NCI-H1105 (cell line): ENCODE results near the gene TANGO2.

Experiments used
- DNase-seq: peaks from one replicate; lab custom pipeline; 2025; lab: John Stamatoyannopoulos, UW

TANGO2 gene

GRCh38 chr22:20044495-20045151, 23.7 kb downstream of the TANGO2 start:
- DNase-seq: no peak

GRCh38 chr22:20046730-20047129, 25.8 kb downstream of the TANGO2 start:
- no peak for DNase-seq

GRCh38 chr22:20051927-20052308, 31.0 kb downstream of the TANGO2 start:
- DNase-seq: no peak

GRCh38 chr22:20052309-20053259, 31.7 kb downstream of the TANGO2 start:
- DNase-seq: no peak

GRCh38 chr22:20053407-20054033, 32.6 kb downstream of the TANGO2 start:
- no peak for DNase-seq

- no peak for DNase-seq
Measured at GRCh38 chr22:20054034-20054427, 33.1 kb downstream of the TANGO2 start.

GRCh38 chr22:20054485-20054884, 33.6 kb downstream of the TANGO2 start:
- no peak for DNase-seq

- no peak for DNase-seq
Measured at GRCh38 chr22:20055144-20055543, 34.2 kb downstream of the TANGO2 start.

GRCh38 chr22:20055654-20056053, 34.7 kb downstream of the TANGO2 start:
- DNase-seq: no peak

- DNase-seq: no peak
Measured at GRCh38 chr22:20056161-20056560, 35.3 kb downstream of the TANGO2 start.

- no peak for DNase-seq
Measured at GRCh38 chr22:20056696-20057386, 35.9 kb downstream of the TANGO2 start.

GRCh38 chr22:20057596-20058268, 36.8 kb downstream of the TANGO2 start:
- no peak for DNase-seq

GRCh38 chr22:20058989-20059770, 38.3 kb downstream of the TANGO2 start:
- DNase-seq: no peak

- no peak for DNase-seq
Measured at GRCh38 chr22:20060700-20061480, 40.0 kb downstream of the TANGO2 start.

- no peak for DNase-seq
Measured at GRCh38 chr22:20061481-20061861, 40.6 kb downstream of the TANGO2 start.

GRCh38 chr22:20062043-20062765, 41.3 kb downstream of the TANGO2 start:
- no peak for DNase-seq

GRCh38 chr22:20062766-20063083, 41.8 kb downstream of the TANGO2 start:
- no peak for DNase-seq

GRCh38 chr22:20063271-20064139, 42.6 kb downstream of the TANGO2 start:
- DNase-seq: no peak

GRCh38 chr22:20064140-20064480, 43.2 kb downstream of the TANGO2 start:
- no peak for DNase-seq
